GM12878 (cell line): ENCODE results near the gene TCF15. TPM values are rescaled to one million over a fixed set of nuclear protein-coding genes. Genes with fewer than 3 reads are reported as not detected.

ENCODE experiments used
- ATAC-seq: fragments of 200-7000 bp; cut with Tn5 transposase; 3 replicates; pipeline ENCODE4 v1.9.1; 2020; ENCODE audit warnings: mild to moderate bottlenecking, moderate library complexity
- BruUV-seq: library from RNA; stranded (reverse); fragments of 400-500 nt; replicated peaks from 2 replicates; lab custom pipeline; 2021; lab: Mats Ljungman, UMichigan
- CTCF ChIA-PET: fragments of 300-600 bp; sonication (Branson Sonifier 250); formaldehyde crosslinking; extraction: SDS; loops from one replicate; lab custom pipeline; 2021; ENCODE audit warnings: inconsistent platforms; lab: Yijun Ruan, JAX
- POLR2A ChIA-PET: fragments of 350-600 bp; formaldehyde crosslinking; extraction: SDS; loops from one replicate; lab custom pipeline; 2021; ENCODE audit warnings: inconsistent platforms; lab: Charles Lee
- RAD21 ChIA-PET: fragments of 300-600 bp; sonication (Branson Sonifier 250); formaldehyde crosslinking; loops from one replicate; lab custom pipeline; 2023; ENCODE audit warnings: antibody characterized with exemption; ENCODE audit not compliant: unreplicated experiment; lab: Charles Lee
- SMC1A ChIA-PET: fragments of 300-600 bp; sonication (Branson Sonifier 250); formaldehyde crosslinking; loops from one replicate; lab custom pipeline; 2023; ENCODE audit not compliant: unreplicated experiment, uncharacterized antibody; lab: Charles Lee
- DNase-seq: peaks from one replicate; pipeline ENCODE4 v3.0.0-alpha.2; 2011; ENCODE audit warnings: low read depth, low spot score
- FAIRE-seq: peaks from 3 replicates; lab custom pipeline; 2011; peaks lifted over from hg19 to GRCh38; lab: Jason Lieb, UNC
- H2AFZ ChIP-seq: 2 replicates; pipeline ENCODE4 v1.6.0; 2011; ENCODE audit warnings: low read depth, low read length, control low read depth; ENCODE audit not compliant: control insufficient read depth
- H3K27ac ChIP-seq: 2 replicates; pipeline ENCODE4 v1.5.1; 2011; ENCODE audit warnings: control low read depth; ENCODE audit not compliant: control insufficient read depth, insufficient read depth
- H3K27me3 ChIP-seq, 2 experiments: replicated peaks in 1 of 2; 2 replicates each; pipeline versions ENCODE4 v1.6.0 to v1.6.1; 2011; ENCODE audit warnings: low read length in 1 of 2; ENCODE audit not compliant: control insufficient read depth in 2 of 2, insufficient read depth in 2 of 2
- H3K36me3 ChIP-seq, 2 experiments: 2 replicates each; pipeline ENCODE4 v1.5.1; 2011; ENCODE audit warnings: low read length in 1 of 2; ENCODE audit not compliant: control insufficient read depth in 2 of 2, insufficient read depth in 2 of 2
- H3K4me1 ChIP-seq: 2 replicates; pipeline ENCODE4 v1.6.1; 2011; ENCODE audit warnings: mild to moderate bottlenecking, low read length, moderate library complexity, mixed read lengths; ENCODE audit not compliant: control insufficient read depth, insufficient read depth
- H3K4me2 ChIP-seq: 2 replicates; pipeline ENCODE4 v1.6.0; 2011; ENCODE audit warnings: control low read depth; ENCODE audit not compliant: control insufficient read depth, insufficient read depth
- H3K4me3 ChIP-seq: fragments of 200-600 bp; sonication (generic); 2 replicates; pipeline ENCODE4 v1.5.1; 2016
- H3K79me2 ChIP-seq: 2 replicates; pipeline ENCODE4 v1.6.0; 2011; ENCODE audit warnings: low read length; ENCODE audit not compliant: control insufficient read depth, insufficient read depth
- H3K9ac ChIP-seq: 2 replicates; pipeline ENCODE4 v1.8.0; 2011; ENCODE audit warnings: low read length, control low read depth, mixed read lengths; ENCODE audit not compliant: control insufficient read depth, insufficient read depth
- H3K9me3 ChIP-seq: replicated peaks from 3 replicates; pipeline ENCODE4 v1.5.1; 2011; ENCODE audit warnings: mild to moderate bottlenecking, low read length; ENCODE audit not compliant: control insufficient read depth, insufficient read depth
- H4K20me1 ChIP-seq: 2 replicates; pipeline ENCODE4 v1.6.0; 2011; ENCODE audit not compliant: control insufficient read depth, insufficient read depth
- NR2C1 ChIP-seq: fragments of 450-650 bp; IDR thresholded peaks from 2 replicates; pipeline ENCODE4 v1.6.1; 2017; ENCODE audit warnings: antibody characterized with exemption, mild to moderate bottlenecking, moderate library complexity
- USF2 ChIP-seq: IDR thresholded peaks from 2 replicates; pipeline ENCODE4 v1.6.1; 2011; ENCODE audit warnings: low read depth, low read length, improper control_type of control experiment, borderline replicate concordance
- ZBTB40 ChIP-seq: fragments of 450-650 bp; IDR thresholded peaks from 2 replicates; pipeline ENCODE4 v1.6.1; 2016; ENCODE audit warnings: mild to moderate bottlenecking, moderate library complexity, borderline replicate concordance
- ZNF687 ChIP-seq: fragments of 450-650 bp; IDR thresholded peaks from 2 replicates; pipeline ENCODE4 v1.6.1; 2017; ENCODE audit warnings: mild to moderate bottlenecking, moderate library complexity
- WGBS: methylation state at CpG from one replicate; pipeline ENCODE4 v1.1.6; 2016; ENCODE audit warnings: low lambda C conversion rate; ENCODE audit not compliant: insufficient replicate concordance, insufficient coverage; ENCODE audit errors: missing lambda C conversion rate; 5-methylcytosine and 5-hydroxymethylcytosine counted together
- in situ Hi-C: fragments of 300-500 bp; cut with MboI; formaldehyde crosslinking; loops from 9 replicates; pipeline ENCODE4 v1.14.3; 2018; ENCODE audit warnings: mixed read lengths
- intact Hi-C: fragments of 100-400 bp; cut with micrococcal nuclease; formaldehyde crosslinking; loops from one replicate; pipeline ENCODE4 v1.14.2; 2022; ENCODE audit not compliant: unreplicated experiment
- polyA plus RNA-seq, 11 experiments: library from polyadenylated mRNA; depleted of rRNA in 4 of 11; unstranded in 6 of 11; stranded (reverse) in 5 of 11; fragments of >200 nt; fragmentation: Nextera tagmentation in 4 of 11; fragmentation: Illumina TruSeq in 1 of 11; extraction: Ambion mirVana in 4 of 11; extraction: Trizol in 1 of 11; gene quantifications; 1 replicate in 1 of 11; 2 replicates in 10 of 11; pipeline versions ENCODE4 v1.2.1 to v1.2.3, GENCODE V29; 2011 to 2016; ENCODE audit warnings: inconsistent platforms in 2 of 11, missing spikeins in 2 of 11, low read depth in 1 of 11
- total RNA-seq, 4 experiments: library from RNA; depleted of rRNA in 3 of 4; stranded (reverse); fragments of >200 nt in 3 of 4; fragmentation: Illumina TruSeq in 1 of 4; extraction: Trizol in 1 of 4; gene quantifications; 2 replicates each; pipeline versions ENCODE4 v1.2.1 to v1.2.3, GENCODE V29; 2013 to 2021

TCF15 gene
- total and polyA plus RNA-seq, 10 of the 15 experiments (the other 5 are each of a cell fraction or from before 2014, with no cell fraction given), result 0.08 TPM; not detected in 9

- H3K27ac ChIP-seq, result no peak overlapping the region
- TF ChIP-seq ZBTB40, result no peak
- TF ChIP-seq NR2C1, result no peak
- TF ChIP-seq USF2, result no peak
- TF ChIP-seq ZNF687, result no peak
- TF ChIP-seq, all 136 proteins: peak for 0
- H3K4me3 ChIP-seq, result no peak overlapping the region
- intact Hi-C loops (no loop called here), in situ Hi-C loops (loop anchor here (5.0 kb wide), 2 partner anchors 84 to 294 kb away; no protein-coding TSS in a partner anchor)
- H3K36me3 ChIP-seq, result peaks cover 0 to 4% of the 10 kb centered on the region in 2 experiments; a peak in 3 of 4 replicates
- DNase-seq (no peak), ATAC-seq (0 out of 3 replicates have a peak, but pooled peaks have one; percentile 14), FAIRE-seq (no peak)
- H4K20me1 ChIP-seq, result no peaks in the 10 kb centered on the region
- no peak overlapping the region for H3K4me2 ChIP-seq
- H3K27me3 ChIP-seq, result no peaks in the 10 kb centered on the region
- no peak overlapping the region for H3K9ac ChIP-seq
- H3K4me1 ChIP-seq, result no peaks in the 10 kb centered on the region
- POLR2A ChIA-PET, result interaction anchor here (0.5 to 1.1 kb wide), 2 partner anchors 84 to 108 kb away, joined by 3 to 6 read pairs; no protein-coding TSS in a partner anchor
- BruUV-seq, result no TSS peak
- H3K79me2 ChIP-seq, result no peaks in the 10 kb centered on the region
- CTCF ChIA-PET, result interaction anchor here (0.6 to 7.5 kb wide), 36 partner anchors 9 to 292 kb away, joined by 3 to 190 read pairs (median 6); partner anchors contain the start of gene CSNK2A1
- 86% methylated on average over 10 of the region's 10 CpGs for WGBS
- H2AFZ ChIP-seq, result no peak overlapping the region
- SMC1A ChIA-PET, result interaction anchor here (0.8 to 5.2 kb wide), 19 partner anchors 9 to 292 kb away, joined by 3 to 75 read pairs (median 4); no protein-coding TSS in a partner anchor
- no peaks in the 10 kb centered on the region for H3K9me3 ChIP-seq
- RAD21 ChIA-PET, result interaction anchor here (0.7 to 4.3 kb wide), 20 partner anchors 18 to 309 kb away, joined by 3 to 35 read pairs (median 5); partner anchors contain the start of gene CSNK2A1
Measured at GRCh38 chr20:646107-646867, 36.2 kb upstream of the TCF15 start.
